Endothelial cell (in vitro differentiated cells): ENCODE data around the gene LCT. TPM values are rescaled to one million over a fixed set of nuclear protein-coding genes. Genes with fewer than 3 reads are reported as not detected.

Source experiments
- DNase-seq: peaks from one replicate; pipeline ENCODE4 v3.0.0; 2021; ENCODE audit warnings: low spot score
- H3K27ac Mint-ChIP-seq: one replicate; pipeline ENCODE4 v1.8.0; 2021; ENCODE audit warnings: mixed read lengths, inconsistent platforms; ENCODE audit not compliant: unreplicated experiment
- H3K27me3 Mint-ChIP-seq: one replicate; pipeline ENCODE4 v1.8.0; 2021; ENCODE audit warnings: mild to moderate bottlenecking, moderate library complexity, mixed read lengths, inconsistent platforms; ENCODE audit not compliant: unreplicated experiment
- H3K36me3 Mint-ChIP-seq: one replicate; pipeline ENCODE4 v1.8.0; 2021; ENCODE audit warnings: mild to moderate bottlenecking, low read depth, mixed read lengths, inconsistent platforms; ENCODE audit not compliant: unreplicated experiment
- H3K4me1 Mint-ChIP-seq: one replicate; pipeline ENCODE4 v1.8.0; 2021; ENCODE audit warnings: mild to moderate bottlenecking, mixed read lengths, inconsistent platforms; ENCODE audit not compliant: unreplicated experiment
- H3K4me3 Mint-ChIP-seq: one replicate; pipeline ENCODE4 v1.8.0; 2021; ENCODE audit warnings: mild to moderate bottlenecking, mixed read lengths, inconsistent platforms; ENCODE audit not compliant: unreplicated experiment
- H3K9me3 Mint-ChIP-seq: one replicate; pipeline ENCODE4 v1.8.0; 2021; ENCODE audit warnings: mixed read lengths, inconsistent platforms; ENCODE audit not compliant: unreplicated experiment
- total RNA-seq: library from RNA; stranded (reverse); fragmentation: NEBNext Ultra II Directional; extraction: Animal tissue kit (Norgen Biotek cat#: 25700); gene quantifications from one replicate; pipeline ENCODE4 v1.2.1, GENCODE V29; 2021; ENCODE audit not compliant: unreplicated experiment
- TF ChIP-seq, protein P1 (sequence below): fragments of 200-600 bp; sonication (generic); IDR thresholded peaks from one replicate; pipeline ENCODE4 v1.5.0; 2021; ENCODE audit warnings: antibody characterized with exemption; ENCODE audit not compliant: unreplicated experiment

Gene LCT
- total RNA-seq, 1 donor from 2014 or later: 0.13 TPM

DNA sequence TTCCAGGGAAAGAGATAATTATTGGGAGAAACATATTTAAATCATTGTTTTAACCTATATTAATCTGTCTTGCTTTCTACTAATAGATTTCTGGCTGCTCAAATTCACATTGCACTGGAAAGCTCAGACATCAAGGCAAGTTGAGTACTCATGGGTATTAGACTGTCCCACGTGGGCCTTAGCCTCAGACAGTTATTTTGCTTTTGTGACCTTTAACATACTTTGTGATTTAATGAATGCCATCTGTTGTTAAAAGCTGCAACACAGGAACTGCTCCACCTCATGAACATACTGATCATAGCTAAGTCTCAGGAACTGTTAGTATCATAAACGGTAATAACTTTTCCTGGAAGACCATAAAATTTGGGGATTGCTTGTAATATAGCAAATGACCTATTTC is 2.7 kb upstream of the LCT start:
- DNase-seq: no peak
- Mint-ChIP-seq H3K36me3 (no peaks in the 10 kb centered on the region), H3K27ac (peak overlapping the region; percentile 39), H3K9me3 (no peaks in the 10 kb centered on the region), H3K4me1 (peaks cover 13% of the 10 kb centered on the region), H3K4me3 (no peak overlapping the region), H3K27me3 (peaks cover 2% of the 10 kb centered on the region)
- TF ChIP-seq, protein P1, sequence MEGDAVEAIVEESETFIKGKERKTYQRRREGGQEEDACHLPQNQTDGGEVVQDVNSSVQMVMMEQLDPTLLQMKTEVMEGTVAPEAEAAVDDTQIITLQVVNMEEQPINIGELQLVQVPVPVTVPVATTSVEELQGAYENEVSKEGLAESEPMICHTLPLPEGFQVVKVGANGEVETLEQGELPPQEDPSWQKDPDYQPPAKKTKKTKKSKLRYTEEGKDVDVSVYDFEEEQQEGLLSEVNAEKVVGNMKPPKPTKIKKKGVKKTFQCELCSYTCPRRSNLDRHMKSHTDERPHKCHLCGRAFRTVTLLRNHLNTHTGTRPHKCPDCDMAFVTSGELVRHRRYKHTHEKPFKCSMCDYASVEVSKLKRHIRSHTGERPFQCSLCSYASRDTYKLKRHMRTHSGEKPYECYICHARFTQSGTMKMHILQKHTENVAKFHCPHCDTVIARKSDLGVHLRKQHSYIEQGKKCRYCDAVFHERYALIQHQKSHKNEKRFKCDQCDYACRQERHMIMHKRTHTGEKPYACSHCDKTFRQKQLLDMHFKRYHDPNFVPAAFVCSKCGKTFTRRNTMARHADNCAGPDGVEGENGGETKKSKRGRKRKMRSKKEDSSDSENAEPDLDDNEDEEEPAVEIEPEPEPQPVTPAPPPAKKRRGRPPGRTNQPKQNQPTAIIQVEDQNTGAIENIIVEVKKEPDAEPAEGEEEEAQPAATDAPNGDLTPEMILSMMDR: no peak

DNA sequence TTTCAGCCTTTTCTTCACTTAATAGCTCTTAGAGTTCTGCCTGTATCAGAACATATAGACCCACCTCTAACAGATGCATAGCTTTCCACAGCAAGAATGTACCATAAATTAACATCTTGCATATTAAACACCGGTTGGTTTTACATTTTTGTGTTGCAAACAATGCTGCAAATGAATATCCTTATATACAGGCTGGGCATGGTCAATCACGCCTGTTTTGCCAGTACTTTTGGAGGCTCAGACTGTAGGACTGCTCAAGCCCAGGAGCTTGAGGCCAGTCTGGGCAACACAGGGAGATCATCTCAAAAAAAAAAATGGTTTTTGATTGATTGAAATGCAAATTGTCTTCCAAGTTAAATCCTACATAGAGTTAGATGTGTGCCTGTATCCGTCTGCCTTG is 1.5 kb upstream of the LCT start:
- Mint-ChIP-seq H3K27ac (no peak overlapping the region), H3K4me1 (peaks cover 16% of the 10 kb centered on the region), H3K27me3 (peaks cover 2% of the 10 kb centered on the region), H3K36me3 (no peaks in the 10 kb centered on the region), H3K9me3 (no peaks in the 10 kb centered on the region), H3K4me3 (no peak overlapping the region)
- no peak for DNase-seq
- TF ChIP-seq, protein P1: no peak

DNA sequence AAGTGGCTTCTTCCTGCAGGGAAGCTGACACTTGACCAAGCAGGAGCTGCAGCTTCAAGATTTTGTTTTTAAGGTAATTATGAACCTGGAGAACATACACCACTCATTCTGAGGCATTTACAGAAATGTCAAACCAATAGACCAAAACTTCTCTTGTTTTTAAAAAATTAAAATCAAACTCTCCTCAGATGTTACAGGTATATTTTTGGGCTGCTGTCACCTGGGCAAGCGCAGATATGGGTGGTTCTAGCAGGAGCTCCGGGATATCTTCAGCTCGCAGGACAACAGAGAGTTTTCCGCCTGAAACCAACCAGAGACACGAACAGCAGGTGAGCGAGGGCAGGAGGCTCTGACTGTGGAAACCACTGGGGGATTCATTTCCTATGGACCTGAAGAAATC is 4.1 kb downstream of the LCT start:
- Mint-ChIP-seq H3K4me1 (peaks cover 15% of the 10 kb centered on the region), H3K27me3 (peaks cover 2% of the 10 kb centered on the region), H3K36me3 (no peaks in the 10 kb centered on the region), H3K9me3 (no peaks in the 10 kb centered on the region), H3K4me3 (no peak overlapping the region), H3K27ac (no peak overlapping the region)
- no peak for DNase-seq
- TF ChIP-seq, protein P1: no peak

DNA sequence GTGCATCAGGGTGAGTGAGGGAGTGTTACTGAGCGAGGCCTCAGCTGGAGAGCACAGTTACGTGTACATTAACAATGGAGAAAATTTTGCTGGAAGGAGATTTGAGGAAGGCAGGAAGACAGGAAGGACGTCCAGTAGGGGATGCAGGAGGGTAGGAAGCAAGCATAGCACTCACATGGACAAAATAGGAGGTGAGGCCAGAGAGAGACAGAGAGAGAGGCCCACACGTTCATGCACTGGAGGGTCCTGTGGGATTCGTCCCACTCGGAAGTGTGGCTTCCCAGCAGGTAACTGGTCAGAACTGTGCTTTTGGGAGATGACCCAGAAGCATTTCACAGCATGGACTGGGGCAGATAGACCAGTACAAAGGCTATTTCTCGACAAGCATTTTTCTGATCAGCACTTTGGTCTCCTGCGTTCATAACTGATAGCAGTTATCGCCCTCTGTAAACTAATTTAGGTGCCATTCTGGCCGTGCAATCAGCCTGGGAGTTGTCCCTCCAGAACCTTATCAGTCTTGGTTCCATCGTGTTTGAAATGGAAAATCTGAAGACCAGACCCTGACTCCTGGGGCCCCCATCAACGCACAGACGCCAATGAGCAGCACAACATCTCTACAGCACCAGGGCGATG is 5.7 kb downstream of the LCT start:
- H3K36me3 Mint-ChIP-seq: no peaks in the 10 kb centered on the region
- DNase-seq: no peak
- TF ChIP-seq, protein P1: no peak
- H3K4me1 Mint-ChIP-seq: peaks cover 15% of the 10 kb centered on the region
- H3K27me3 Mint-ChIP-seq: peaks cover 2% of the 10 kb centered on the region
- no peak overlapping the region for H3K27ac Mint-ChIP-seq
- H3K4me3 Mint-ChIP-seq: no peak overlapping the region
- no peaks in the 10 kb centered on the region for H3K9me3 Mint-ChIP-seq

DNA sequence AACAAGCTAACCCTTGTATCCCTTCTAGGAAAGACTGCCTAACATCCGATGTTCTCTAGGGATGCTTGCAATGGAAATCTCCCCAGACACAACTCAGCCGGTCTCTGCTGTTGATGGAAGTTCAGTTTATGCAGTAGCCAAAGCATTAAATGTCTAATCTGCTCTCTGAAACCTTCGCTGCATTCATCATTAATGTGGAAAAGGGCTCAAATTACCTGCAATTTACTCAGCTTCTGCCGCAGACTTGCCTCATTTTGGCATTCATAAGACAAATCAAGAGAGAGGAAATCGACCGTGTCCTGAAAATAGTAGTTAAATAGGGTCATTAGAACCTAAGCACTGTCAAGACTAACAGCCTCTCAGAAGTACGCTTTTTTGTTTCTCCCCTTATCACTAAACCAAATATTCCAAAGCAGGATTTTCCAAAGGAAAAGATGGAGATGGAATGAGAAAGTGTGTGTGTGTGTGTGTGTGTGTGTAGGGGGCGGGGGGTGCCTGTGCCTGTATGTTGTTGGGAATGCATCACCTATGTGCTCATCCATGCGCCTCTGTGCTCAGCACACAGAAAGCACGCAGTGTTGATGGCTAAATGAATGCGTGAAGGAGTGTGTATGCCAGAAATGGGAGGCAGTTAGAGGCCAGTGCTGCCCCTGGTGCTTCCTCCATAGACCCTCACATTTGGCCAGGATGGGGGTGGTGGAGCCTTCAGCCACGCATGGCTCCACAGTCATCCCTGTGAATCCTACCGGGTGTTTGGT is 7.4 kb downstream of the LCT start:
- H3K36me3 Mint-ChIP-seq: no peaks in the 10 kb centered on the region
- H3K27ac Mint-ChIP-seq: no peak overlapping the region
- no peak for DNase-seq
- TF ChIP-seq, protein P1: no peak
- peaks cover 19% of the 10 kb centered on the region for H3K4me1 Mint-ChIP-seq
- H3K4me3 Mint-ChIP-seq: no peak overlapping the region
- H3K27me3 Mint-ChIP-seq: peaks cover 2% of the 10 kb centered on the region
- no peaks in the 10 kb centered on the region for H3K9me3 Mint-ChIP-seq
